HEK293 (cell line): ENCODE data around the gene S100A14.

ENCODE experiments used
- CTCF ChIA-PET: fragments of 350-600 bp; formaldehyde crosslinking; extraction: SDS; loops from one replicate; lab custom pipeline; 2021; ENCODE audit warnings: antibody characterized with exemption; lab: Yijun Ruan, JAX
- POLR2A ChIA-PET: fragments of 300-600 bp; formaldehyde crosslinking; extraction: SDS; loops from one replicate; lab custom pipeline; 2020; ENCODE audit warnings: antibody characterized with exemption, inconsistent platforms; lab: Yijun Ruan, JAX
- H3K27ac ChIP-seq: fragments of 200-500 bp; sonication (Bioruptor generic); 2 replicates; pipeline ENCODE4 v1.5.1; 2014; ENCODE audit warnings: low read depth, low read length, control low read depth, inconsistent platforms; ENCODE audit errors: extremely low read depth
- H3K36me3 ChIP-seq, 2 experiments: fragments of 200-500 bp in 1 of 2; sonication (Bioruptor generic) in 1 of 2; 1 replicate in 1 of 2; 2 replicates in 1 of 2; pipeline ENCODE4 v1.5.1; 2014 to 2017; ENCODE audit warnings: inconsistent platforms in 2 of 2, low read length in 2 of 2; ENCODE audit not compliant: control insufficient read depth in 2 of 2, insufficient read depth in 1 of 2
- H3K4me1 ChIP-seq: fragments of 200-500 bp; sonication (Bioruptor generic); 2 replicates; pipeline ENCODE4 v1.5.1; 2014; ENCODE audit warnings: mild to moderate bottlenecking, low read length, inconsistent platforms; ENCODE audit not compliant: control insufficient read depth, insufficient read depth
- H3K4me3 ChIP-seq: 2 replicates; pipeline ENCODE4 v1.5.1; 2011; ENCODE audit warnings: low read depth, mild to moderate bottlenecking, control low read depth, low read length, moderate library complexity
- H3K9me3 ChIP-seq: fragments of 200-500 bp; sonication (Bioruptor generic); 2 replicates; pipeline ENCODE4 v1.5.1; 2014; ENCODE audit warnings: low read depth, low read length, inconsistent platforms; ENCODE audit not compliant: control insufficient read depth, insufficient read depth
- EGR2 ChIP-seq: fragments of 450-650 bp; formaldehyde crosslinking; IDR thresholded peaks from 2 replicates; pipeline ENCODE4 v1.5.1; 2016; ENCODE audit warnings: low read depth, missing biosample characterization, missing genetic modification characterization
- GFI1B ChIP-seq: fragments of 450-650 bp; formaldehyde crosslinking; IDR thresholded peaks from 2 replicates; pipeline ENCODE4 v1.5.1; 2016; ENCODE audit warnings: missing biosample characterization, missing genetic modification characterization
- KLF1 ChIP-seq: fragments of 450-650 bp; formaldehyde crosslinking; IDR thresholded peaks from 2 replicates; pipeline ENCODE4 v1.5.1; 2016; ENCODE audit warnings: missing biosample characterization, missing genetic modification characterization
- KLF10 ChIP-seq: fragments of 450-650 bp; IDR thresholded peaks from 2 replicates; pipeline ENCODE4 v1.5.1; 2018; ENCODE audit warnings: missing biosample characterization, mild to moderate bottlenecking, missing genetic modification characterization
- KLF9 ChIP-seq: fragments of 450-650 bp; formaldehyde crosslinking; IDR thresholded peaks from 2 replicates; pipeline ENCODE4 v1.5.1; 2016; ENCODE audit warnings: missing biosample characterization, missing genetic modification characterization, low read depth
- SCRT2 ChIP-seq: fragments of 450-650 bp; formaldehyde crosslinking; IDR thresholded peaks from 2 replicates; pipeline ENCODE4 v1.5.1; 2016; ENCODE audit warnings: missing biosample characterization, missing genetic modification characterization
- SP3 ChIP-seq: fragments of 450-650 bp; formaldehyde crosslinking; IDR thresholded peaks from 2 replicates; pipeline ENCODE4 v1.5.1; 2016; ENCODE audit warnings: missing biosample characterization, missing genetic modification characterization
- YY1 ChIP-seq: fragments of 450-650 bp; formaldehyde crosslinking; IDR thresholded peaks from 2 replicates; pipeline ENCODE4 v1.5.1; 2018; ENCODE audit warnings: missing biosample characterization, missing genetic modification characterization
- YY2 ChIP-seq: fragments of 450-650 bp; formaldehyde crosslinking; IDR thresholded peaks from 2 replicates; pipeline ENCODE4 v1.5.1; 2016; ENCODE audit warnings: missing biosample characterization, missing genetic modification characterization
- ZBTB17 ChIP-seq: fragments of 450-650 bp; formaldehyde crosslinking; IDR thresholded peaks from 2 replicates; pipeline ENCODE4 v1.5.1; 2016; ENCODE audit warnings: missing biosample characterization, missing genetic modification characterization
- ZBTB20 ChIP-seq: fragments of 450-650 bp; formaldehyde crosslinking; IDR thresholded peaks from 2 replicates; pipeline ENCODE4 v1.5.1; 2016; ENCODE audit warnings: missing biosample characterization, missing genetic modification characterization
- ZFP69B ChIP-seq: fragments of 450-650 bp; formaldehyde crosslinking; IDR thresholded peaks from 2 replicates; pipeline ENCODE4 v1.5.1; 2016; ENCODE audit warnings: missing biosample characterization, missing genetic modification characterization
- ZNF184 ChIP-seq: fragments of 450-650 bp; IDR thresholded peaks from 2 replicates; pipeline ENCODE4 v1.5.1; 2018; ENCODE audit warnings: missing biosample characterization, mild to moderate bottlenecking, missing genetic modification characterization
- ZNF24 ChIP-seq: fragments of 450-650 bp; formaldehyde crosslinking; IDR thresholded peaks from 2 replicates; pipeline ENCODE4 v1.5.1; 2016; ENCODE audit warnings: missing biosample characterization, missing genetic modification characterization
- ZNF311 ChIP-seq: fragments of 450-650 bp; formaldehyde crosslinking; IDR thresholded peaks from 2 replicates; pipeline ENCODE4 v1.5.1; 2017; ENCODE audit warnings: missing biosample characterization, missing genetic modification characterization, borderline replicate concordance
- ZNF521 ChIP-seq: fragments of 450-650 bp; formaldehyde crosslinking; IDR thresholded peaks from 2 replicates; pipeline ENCODE4 v1.5.1; 2017; ENCODE audit warnings: missing biosample characterization, mild to moderate bottlenecking, missing genetic modification characterization
- ZNF560 ChIP-seq: fragments of 450-650 bp; formaldehyde crosslinking; IDR thresholded peaks from 2 replicates; pipeline ENCODE4 v1.5.1; 2017; ENCODE audit warnings: missing biosample characterization, missing genetic modification characterization, borderline replicate concordance
- ZNF561 ChIP-seq: fragments of 450-650 bp; IDR thresholded peaks from 2 replicates; pipeline ENCODE4 v1.5.1; 2018; ENCODE audit warnings: missing biosample characterization, missing genetic modification characterization, borderline replicate concordance
- ZNF658 ChIP-seq: fragments of 450-650 bp; formaldehyde crosslinking; IDR thresholded peaks from 2 replicates; pipeline ENCODE4; 2016; ENCODE audit warnings: missing biosample characterization, missing genetic modification characterization
- ZNF76 ChIP-seq: fragments of 450-650 bp; formaldehyde crosslinking; IDR thresholded peaks from 2 replicates; pipeline ENCODE4; 2016; ENCODE audit warnings: low read depth, missing biosample characterization, missing genetic modification characterization, borderline replicate concordance
- ZNF830 ChIP-seq: fragments of 450-650 bp; IDR thresholded peaks from 2 replicates; pipeline ENCODE4 v1.5.0; 2018; ENCODE audit warnings: missing biosample characterization, missing genetic modification characterization, low read depth, mild to moderate bottlenecking, moderate library complexity
- TF ChIP-seq, protein P1 (sequence below): fragments of 450-650 bp; formaldehyde crosslinking; conservative IDR thresholded peaks from 2 replicates; pipeline ENCODE4 v1.5.1; 2016; ENCODE audit warnings: low read depth, missing biosample characterization, missing genetic modification characterization
- TF ChIP-seq, protein P2 (sequence below): fragments of 450-650 bp; formaldehyde crosslinking; optimal IDR thresholded peaks from 2 replicates; pipeline ENCODE3; 2016; ENCODE audit warnings: missing biosample characterization, mild to moderate bottlenecking, missing genetic modification characterization
- TF ChIP-seq, protein P3 (sequence below): fragments of 450-650 bp; formaldehyde crosslinking; IDR thresholded peaks from 2 replicates; pipeline ENCODE4 v1.5.1; 2016; ENCODE audit warnings: missing biosample characterization, missing genetic modification characterization
- TF ChIP-seq, protein P4 (sequence below): fragments of 450-650 bp; formaldehyde crosslinking; IDR thresholded peaks from 2 replicates; pipeline ENCODE4 v1.5.1; 2017; ENCODE audit warnings: missing biosample characterization, missing genetic modification characterization

Gene S100A14

DNA sequence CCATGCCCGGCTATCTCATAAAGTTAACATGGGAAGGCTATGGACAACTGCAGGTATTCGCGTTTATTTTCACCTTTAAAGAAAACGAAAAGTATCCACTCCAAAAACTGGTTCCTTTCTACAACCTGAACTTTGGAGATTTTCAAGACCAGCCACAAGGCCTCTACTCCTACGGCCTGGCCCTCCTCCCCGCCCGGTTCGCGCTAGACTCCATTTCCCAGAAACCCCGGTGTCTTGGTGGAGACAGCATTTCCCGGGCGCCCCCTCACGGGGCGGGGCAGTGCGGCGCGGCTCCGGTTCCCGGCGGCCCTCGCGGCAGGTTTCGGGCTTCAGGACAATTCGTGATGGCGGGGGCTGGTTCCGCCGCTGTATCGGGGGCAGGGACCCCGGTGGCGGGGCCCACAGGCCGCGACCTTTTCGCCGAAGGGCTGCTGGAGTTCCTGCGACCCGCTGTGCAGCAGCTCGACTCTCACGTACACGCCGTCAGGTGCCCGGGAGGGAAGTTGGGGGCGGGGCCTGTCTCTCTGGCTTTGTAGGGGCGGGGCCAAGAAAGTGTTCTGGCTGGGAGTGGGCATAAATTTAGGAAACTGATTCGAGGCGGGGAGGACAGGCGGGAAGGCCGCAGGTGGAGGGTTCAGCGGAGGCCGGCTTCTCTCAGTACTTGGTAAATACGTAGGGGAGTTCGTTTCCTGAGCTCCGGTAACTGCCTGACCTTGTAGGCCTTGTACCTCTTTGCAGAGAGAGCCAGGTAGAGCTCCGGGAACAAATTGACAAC lies 42.5 kb upstream of the S100A14 start, which contains the start of gene SNAPIN:
TSS of gene SNAPIN (plus strand) at position 304 of the 775 bp plus-strand sequence. CDS start at position 345, 41 bp downstream.
- Histone ChIP-seq H3K4me3 (peak within 1 kb of the TSS; percentile 87), H3K4me1 (0 out of 2 replicates have a peak, but pooled peaks cover 2% of the 10 kb centered on the region), H3K36me3 (peaks cover 23 to 42% of the 10 kb centered on the region in 2 experiments), H3K9me3 (no peaks in the 10 kb centered on the region), H3K27ac (peak within 1 kb of the TSS; percentile 78)
- CTCF ChIA-PET, result interaction anchor here (0.9 to 2.4 kb wide), 2 partner anchors 10 to 148 kb away, joined by 3 to 9 read pairs; no protein-coding TSS in a partner anchor
- POLR2A ChIA-PET, result interaction anchor here (0.6 to 2.8 kb wide), 8 partner anchors 10 to 328 kb away, joined by 3 to 24 read pairs (median 5); partner anchors contain the start of genes CHTOP, S100A1, S100A13 and SLC27A3
- TF ChIP-seq, protein P1, sequence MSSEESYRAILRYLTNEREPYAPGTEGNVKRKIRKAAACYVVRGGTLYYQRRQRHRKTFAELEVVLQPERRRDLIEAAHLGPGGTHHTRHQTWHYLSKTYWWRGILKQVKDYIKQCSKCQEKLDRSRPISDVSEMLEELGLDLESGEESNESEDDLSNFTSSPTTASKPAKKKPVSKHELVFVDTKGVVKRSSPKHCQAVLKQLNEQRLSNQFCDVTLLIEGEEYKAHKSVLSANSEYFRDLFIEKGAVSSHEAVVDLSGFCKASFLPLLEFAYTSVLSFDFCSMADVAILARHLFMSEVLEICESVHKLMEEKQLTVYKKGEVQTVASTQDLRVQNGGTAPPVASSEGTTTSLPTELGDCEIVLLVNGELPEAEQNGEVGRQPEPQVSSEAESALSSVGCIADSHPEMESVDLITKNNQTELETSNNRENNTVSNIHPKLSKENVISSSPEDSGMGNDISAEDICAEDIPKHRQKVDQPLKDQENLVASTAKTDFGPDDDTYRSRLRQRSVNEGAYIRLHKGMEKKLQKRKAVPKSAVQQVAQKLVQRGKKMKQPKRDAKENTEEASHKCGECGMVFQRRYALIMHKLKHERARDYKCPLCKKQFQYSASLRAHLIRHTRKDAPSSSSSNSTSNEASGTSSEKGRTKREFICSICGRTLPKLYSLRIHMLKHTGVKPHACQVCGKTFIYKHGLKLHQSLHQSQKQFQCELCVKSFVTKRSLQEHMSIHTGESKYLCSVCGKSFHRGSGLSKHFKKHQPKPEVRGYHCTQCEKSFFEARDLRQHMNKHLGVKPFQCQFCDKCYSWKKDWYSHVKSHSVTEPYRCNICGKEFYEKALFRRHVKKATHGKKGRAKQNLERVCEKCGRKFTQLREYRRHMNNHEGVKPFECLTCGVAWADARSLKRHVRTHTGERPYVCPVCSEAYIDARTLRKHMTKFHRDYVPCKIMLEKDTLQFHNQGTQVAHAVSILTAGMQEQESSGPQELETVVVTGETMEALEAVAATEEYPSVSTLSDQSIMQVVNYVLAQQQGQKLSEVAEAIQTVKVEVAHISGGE, result peak; percentile 31
- TF ChIP-seq ZNF560 (tag by site-specific recombination), result no peak
- no peak for TF ChIP-seq ZNF521
- peak; percentile 82 for TF ChIP-seq ZBTB17 (tag by site-specific recombination)
- TF ChIP-seq ZNF561 (tag by site-specific recombination), result peak; percentile 79; the same call in 1 of the 2 replicates
- TF ChIP-seq YY2 (tag by site-specific recombination), result peak; percentile 28; the same call in 1 of the 2 replicates
- no peak for TF ChIP-seq ZNF184 (tag by site-specific recombination)
- 0 out of 2 replicates have a peak, but pooled peaks have one; percentile 14 for TF ChIP-seq GFI1B (tag by site-specific recombination)
- peak; percentile 90 for TF ChIP-seq ZFP69B (tag by site-specific recombination)
- TF ChIP-seq KLF1, result 0 out of 2 replicates have a peak, but pooled peaks have one; percentile 42
- peak; percentile 93 for TF ChIP-seq SP3 (tag by site-specific recombination)
- TF ChIP-seq, protein P2, sequence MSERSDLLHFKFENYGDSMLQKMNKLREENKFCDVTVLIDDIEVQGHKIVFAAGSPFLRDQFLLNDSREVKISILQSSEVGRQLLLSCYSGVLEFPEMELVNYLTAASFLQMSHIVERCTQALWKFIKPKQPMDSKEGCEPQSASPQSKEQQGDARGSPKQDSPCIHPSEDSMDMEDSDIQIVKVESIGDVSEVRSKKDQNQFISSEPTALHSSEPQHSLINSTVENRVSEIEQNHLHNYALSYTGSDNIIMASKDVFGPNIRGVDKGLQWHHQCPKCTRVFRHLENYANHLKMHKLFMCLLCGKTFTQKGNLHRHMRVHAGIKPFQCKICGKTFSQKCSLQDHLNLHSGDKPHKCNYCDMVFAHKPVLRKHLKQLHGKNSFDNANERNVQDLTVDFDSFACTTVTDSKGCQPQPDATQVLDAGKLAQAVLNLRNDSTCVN (tag by site-specific recombination), result peak; percentile 77
- TF ChIP-seq ZNF830 (tag by site-specific recombination), result no peak
- TF ChIP-seq KLF9 (tag by site-specific recombination), result peak; percentile 81
- TF ChIP-seq ZNF658 (tag by site-specific recombination), result no peak
- peak; percentile 84 for TF ChIP-seq YY1 (tag by site-specific recombination)
- TF ChIP-seq KLF10 (tag by site-specific recombination), result peak; percentile 38; the same call in 1 of the 2 replicates
- TF ChIP-seq, protein P3, sequence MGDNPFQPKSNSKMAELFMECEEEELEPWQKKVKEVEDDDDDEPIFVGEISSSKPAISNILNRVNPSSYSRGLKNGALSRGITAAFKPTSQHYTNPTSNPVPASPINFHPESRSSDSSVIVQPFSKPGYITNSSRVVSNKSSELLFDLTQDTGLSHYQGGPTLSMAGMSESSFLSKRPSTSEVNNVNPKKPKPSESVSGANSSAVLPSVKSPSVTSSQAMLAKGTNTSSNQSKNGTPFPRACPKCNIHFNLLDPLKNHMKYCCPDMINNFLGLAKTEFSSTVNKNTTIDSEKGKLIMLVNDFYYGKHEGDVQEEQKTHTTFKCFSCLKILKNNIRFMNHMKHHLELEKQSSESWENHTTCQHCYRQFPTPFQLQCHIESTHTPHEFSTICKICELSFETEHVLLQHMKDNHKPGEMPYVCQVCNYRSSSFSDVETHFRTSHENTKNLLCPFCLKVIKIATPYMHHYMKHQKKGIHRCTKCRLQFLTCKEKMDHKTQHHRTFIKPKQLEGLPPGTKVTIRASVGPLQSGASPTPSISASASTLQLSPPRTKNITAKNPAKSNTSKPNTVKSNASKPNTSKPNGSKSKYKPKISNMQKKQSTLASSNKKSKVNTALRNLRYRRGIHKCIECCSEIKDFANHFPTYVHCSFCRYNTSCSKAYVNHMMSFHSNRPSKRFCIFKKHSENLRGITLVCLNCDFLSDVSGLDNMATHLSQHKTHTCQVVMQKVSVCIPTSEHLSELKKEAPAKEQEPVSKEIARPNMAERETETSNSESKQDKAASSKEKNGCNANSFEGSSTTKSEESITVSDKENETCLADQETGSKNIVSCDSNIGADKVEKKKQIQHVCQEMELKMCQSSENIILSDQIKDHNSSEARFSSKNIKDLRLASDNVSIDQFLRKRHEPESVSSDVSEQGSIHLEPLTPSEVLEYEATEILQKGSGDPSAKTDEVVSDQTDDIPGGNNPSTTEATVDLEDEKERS (tag by site-specific recombination), result no peak
- TF ChIP-seq ZNF76 (tag by site-specific recombination), result peak; percentile 96
- TF ChIP-seq, protein P4, sequence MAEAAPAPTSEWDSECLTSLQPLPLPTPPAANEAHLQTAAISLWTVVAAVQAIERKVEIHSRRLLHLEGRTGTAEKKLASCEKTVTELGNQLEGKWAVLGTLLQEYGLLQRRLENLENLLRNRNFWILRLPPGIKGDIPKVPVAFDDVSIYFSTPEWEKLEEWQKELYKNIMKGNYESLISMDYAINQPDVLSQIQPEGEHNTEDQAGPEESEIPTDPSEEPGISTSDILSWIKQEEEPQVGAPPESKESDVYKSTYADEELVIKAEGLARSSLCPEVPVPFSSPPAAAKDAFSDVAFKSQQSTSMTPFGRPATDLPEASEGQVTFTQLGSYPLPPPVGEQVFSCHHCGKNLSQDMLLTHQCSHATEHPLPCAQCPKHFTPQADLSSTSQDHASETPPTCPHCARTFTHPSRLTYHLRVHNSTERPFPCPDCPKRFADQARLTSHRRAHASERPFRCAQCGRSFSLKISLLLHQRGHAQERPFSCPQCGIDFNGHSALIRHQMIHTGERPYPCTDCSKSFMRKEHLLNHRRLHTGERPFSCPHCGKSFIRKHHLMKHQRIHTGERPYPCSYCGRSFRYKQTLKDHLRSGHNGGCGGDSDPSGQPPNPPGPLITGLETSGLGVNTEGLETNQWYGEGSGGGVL (tag by site-specific recombination), result peak; percentile 26
- 0 out of 2 replicates have a peak, but pooled peaks have one; percentile 35 for TF ChIP-seq ZNF24
- no peak for TF ChIP-seq ZNF311 (tag by site-specific recombination)
- peak; percentile 82 for TF ChIP-seq SCRT2 (tag by site-specific recombination)
- no peak; the same call in 1 of the 2 replicates for TF ChIP-seq EGR2 (tag by site-specific recombination)
- peak; percentile 97 for TF ChIP-seq ZBTB20 (tag by site-specific recombination)
